GM21381 (cell line): Measurements from ENCODE around the gene PTPRU.
"Not testable (repeated sequence)": the region's sequence is repeated elsewhere in the genome, so short reads cannot be mapped to it uniquely, and the experiment has no call there.

ENCODE experiments used
- ATAC-seq: cut with Tn5 transposase; IDR thresholded peaks from one replicate; pipeline ENCODE4 v1.9.1; 2021; ENCODE audit warnings: mild to moderate bottlenecking, moderate library complexity; ENCODE audit not compliant: unreplicated experiment

PTPRU gene

DNA sequence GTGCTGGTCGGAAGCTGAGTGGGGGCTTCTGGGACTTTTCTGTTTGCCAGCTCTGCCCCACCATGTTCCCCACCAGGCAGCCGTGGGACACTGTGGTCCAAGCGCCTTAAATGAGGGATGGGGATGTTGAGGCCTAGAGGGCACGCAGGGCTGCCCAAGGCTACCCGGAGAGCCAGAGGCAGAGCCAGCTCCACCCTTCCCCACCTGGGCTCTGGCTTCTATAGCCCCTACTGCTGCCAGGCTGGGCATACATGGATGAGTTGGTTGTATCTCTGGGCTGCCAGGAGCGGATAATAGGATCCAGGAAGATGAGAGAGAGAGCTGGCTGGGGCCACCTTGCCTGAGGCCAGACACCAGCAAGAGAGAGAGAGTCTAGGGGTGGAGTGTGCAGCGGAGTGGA is 49.4 kb downstream of the PTPRU start:
- no peak for ATAC-seq

DNA sequence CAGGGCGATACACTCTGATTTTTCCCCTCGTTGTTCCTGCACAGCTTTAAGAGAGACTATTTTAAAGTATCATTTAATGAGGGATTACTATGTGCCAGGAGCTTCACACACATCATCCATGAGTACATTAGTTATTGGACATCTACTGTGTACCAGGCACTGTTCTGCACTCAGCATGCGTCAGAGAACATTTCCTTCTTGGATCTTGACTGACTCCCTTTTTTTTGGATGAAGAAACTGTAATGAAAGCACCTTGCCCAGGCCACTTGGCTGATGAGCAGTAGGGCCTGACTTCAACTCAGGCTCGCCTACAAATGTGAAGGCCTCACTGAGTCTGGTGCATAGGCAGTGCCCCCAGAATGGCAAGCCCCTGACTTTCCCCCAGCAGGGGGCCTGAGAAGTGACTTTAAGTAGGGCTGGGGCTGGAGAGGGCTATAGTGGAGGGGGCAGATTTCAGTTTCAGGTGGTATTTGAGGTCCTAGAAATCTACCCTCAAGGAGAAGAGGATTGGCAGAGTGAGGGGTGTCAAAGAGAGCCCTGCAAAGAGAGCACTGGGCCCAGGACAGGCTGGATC is 50.0 kb downstream of the PTPRU start:
- no peak for ATAC-seq

DNA sequence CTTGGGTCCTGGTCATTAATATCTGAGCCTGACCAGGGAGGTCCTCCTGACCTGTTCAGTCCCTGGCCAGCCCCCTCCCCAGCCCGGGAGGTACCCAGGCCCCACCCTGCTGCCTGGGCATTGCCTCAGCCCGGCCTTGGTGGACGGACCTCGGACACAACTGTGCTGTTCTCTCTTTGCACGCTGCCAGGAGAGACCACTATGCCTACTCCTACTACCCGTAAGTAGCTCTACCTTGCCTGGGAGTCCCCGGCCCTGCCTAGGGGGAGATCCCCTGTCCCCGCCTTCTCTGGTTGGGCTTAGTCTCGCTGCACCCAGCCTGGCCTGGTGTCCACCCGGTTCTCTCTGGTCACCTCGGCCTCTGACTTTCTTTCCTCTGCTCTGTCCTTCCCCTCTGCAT is 53.2 kb downstream of the PTPRU start:
- ATAC-seq: no peak

DNA sequence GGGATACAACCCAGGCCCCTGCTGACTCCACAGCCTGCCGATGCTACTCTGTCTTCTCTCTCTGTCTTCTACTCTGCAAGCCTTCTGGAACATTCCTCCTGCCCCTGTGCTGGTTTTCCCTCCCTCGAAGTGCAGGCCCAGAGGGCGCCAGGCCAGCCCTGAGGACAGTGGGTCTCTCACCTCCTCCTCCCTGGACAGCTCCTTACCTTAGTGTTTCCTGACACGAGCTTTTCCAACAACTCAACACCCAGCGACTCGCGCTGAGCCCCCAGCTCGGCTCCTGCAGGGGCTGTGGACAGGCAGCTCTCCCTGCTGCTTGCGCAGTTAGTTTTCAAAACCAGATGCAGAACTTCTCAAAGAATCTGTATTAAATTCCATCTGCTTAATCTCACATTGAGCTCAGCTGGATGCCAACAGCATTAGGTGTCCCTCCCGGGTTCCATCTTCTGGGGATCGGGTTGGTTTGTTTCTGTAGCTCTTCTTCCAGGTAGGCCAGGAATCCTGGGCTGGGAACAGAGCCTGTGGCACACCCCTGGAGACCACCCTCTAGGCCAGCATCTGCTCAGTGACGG is 54.2 kb downstream of the PTPRU start:
- no peak for ATAC-seq

DNA sequence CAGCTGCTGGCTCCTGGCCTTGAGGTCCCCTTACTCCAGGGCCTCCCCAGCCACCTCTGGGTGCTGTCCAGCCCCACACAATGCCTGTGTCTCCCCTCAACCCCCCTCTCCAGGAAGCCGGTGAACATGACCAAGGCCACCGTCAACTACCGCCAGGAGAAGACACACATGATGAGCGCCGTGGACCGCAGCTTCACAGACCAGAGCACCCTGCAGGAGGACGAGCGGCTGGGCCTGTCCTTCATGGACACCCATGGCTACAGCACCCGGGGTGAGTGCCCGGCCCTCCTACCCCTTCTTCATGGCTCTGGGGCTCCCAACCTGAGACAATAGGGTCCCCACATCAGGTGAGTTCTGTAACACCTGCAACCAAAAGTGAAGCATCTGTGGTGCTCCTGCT is 55.4 kb downstream of the PTPRU start:
- ATAC-seq: no peak

DNA sequence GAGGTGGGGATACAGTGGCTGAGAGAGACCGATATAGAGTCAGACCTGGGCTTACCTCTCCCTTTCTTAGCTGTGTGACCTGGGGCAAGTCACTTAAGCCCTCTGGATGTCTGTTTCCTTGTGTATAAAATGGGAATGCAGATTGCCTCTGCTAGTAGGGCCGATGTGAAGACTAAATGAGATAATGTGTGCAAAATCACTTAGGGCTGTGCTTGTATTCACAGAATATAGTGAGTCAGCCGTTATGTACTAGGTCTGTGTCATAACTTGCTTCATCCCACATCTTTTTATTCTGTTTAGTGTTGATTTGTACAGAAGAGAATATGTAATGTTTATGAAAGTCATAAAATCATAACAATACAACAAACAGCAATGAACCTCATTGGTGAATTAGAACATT is 56.0 kb downstream of the PTPRU start:
- ATAC-seq: no peak

DNA sequence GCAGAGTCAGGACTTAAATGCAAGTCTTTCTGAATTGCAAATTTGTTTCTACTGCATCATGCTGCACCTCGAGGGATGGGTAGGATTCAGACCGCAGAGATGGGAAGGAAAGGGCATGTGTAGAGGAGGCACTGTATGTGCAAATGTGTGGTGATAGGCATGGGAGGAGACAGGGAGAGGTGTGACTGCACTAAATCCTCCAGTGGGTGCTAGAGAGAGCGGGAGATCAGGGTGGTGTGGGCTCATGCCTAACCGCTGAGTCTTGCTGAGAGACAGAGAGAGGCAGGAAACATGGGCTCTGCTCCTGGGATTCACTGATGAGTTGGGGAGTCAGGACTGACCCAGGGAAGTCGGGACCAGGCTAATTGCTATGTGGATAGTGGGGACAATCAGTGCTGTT is 61.1 kb downstream of the PTPRU start:
- ATAC-seq: no peak

DNA sequence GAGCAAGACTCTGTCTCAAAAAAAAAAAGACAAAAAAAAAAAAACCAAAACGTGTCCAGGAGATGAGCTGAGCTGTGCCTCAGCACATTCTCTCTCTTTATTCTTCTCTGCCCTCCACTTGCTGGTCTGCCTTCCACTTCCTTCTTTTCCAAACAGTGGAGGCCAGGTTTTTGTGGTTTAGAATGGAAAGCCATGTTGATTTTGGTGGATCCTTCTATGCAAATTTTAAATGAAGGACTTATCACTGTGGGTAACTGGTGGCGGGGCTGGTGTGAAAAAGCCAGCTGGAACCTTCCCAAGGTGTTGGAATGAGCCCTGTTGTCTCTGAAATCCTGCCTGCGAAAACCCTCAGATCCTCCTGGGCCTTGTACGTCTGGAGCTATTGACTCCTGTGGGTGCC is 61.9 kb downstream of the PTPRU start:
- ATAC-seq: no peak

DNA sequence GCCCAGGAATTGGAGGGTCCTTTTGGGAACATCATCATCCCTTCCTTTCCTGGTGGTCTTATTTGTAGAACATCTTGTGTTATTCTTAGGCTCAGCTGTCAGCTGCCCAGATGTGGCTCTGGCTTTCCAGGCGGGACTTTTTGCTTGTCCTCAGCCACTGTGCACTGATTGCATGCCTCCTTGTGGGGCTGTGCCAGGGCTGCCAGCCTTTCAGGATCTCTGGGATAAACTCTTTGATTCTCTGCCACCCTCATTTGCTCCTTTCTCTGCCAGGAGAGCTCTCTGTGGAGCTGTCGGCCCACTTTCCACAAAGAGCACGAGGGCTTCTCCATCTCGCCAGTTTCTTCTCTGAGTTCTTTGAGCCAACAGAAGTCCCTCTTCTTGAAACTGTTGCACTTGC is 63.1 kb downstream of the PTPRU start:
- ATAC-seq: no peak

DNA sequence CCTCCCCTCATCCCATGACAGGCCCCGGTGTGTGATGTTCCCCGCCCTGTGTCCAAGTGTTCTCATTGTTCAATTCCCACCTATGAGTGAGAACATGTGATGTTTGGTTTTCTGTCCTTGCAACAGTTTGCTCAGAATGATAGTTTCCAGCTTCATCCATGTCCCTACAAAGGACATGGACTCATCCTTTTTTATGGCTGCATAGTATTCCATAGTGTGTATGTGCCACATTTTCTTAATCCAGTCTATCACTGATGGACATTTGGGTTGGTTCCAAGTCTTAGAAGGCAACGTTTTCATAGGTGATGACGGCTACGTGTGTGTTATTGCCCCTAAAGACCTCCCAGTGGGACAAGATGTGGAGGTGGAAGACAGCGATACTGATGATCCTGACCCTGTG is 65.4 kb downstream of the PTPRU start:
- ATAC-seq: not testable (repeated sequence)

DNA sequence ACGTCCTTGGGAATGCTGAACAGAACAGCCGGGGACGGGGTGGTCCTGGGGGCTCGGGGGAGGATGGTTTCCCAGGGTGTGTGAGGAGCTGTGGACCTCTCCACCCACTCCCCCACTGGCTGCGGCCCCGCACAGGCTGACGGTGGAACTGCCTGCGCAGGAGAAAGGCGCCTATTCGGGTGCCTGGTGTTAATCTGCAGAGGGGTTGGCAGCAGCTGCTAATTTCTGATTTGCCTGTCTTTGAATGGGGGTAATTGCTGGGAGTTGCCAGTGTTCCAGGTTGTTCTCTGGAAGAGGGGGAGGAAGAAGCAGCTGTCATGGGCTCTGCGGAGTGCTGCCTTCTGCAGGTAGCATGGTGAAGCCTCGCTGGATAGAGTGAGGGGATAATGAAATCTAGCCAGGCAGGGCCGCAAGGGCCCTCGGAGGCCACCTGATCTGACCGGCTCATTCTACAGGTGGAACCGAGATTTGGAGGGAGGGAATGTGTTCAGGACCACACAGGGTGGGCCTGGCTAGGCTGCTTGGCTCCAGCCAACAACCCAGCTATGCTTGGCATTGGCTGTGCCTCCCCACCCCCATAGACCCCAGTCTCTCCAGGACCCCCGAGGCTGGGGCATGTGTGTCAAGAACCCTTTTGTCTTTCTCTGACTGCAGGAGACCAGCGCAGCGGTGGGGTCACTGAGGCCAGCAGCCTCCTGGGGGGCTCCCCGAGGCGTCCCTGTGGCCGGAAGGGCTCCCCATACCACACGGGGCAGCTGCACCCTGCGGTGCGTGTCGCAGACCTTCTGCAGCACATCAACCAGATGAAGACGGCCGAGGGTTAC is 67.1 kb downstream of the PTPRU start:
- no peak for ATAC-seq

DNA sequence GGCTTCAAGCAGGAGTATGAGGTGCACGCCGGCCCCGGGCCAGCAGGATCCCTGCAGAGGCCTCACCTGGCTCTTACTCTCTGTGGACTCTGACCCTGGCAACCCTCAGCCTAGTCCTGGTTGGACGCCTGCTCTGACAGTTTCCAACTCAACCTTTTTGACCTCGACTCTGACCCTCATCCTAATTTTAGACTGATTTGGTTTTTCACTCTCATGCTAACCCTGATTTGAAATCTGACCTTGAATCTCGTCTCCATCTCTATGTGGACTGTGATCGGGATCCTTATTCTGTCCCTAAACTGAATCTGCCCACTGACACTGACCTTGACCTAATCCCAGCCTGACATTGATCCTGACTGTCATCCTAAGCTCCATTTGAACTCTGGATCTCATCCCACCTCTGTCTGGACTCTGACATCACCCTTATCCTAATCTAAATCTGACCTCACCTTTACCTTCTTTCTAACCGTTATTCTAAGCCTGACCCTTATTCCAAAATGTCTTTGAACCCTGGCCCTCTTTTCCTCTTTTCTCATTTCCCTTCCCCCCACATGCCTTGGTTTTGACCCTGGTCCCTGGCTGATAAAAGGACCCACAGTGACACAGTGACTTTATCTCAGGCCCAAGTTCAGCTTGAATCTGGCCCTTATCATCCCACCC is 67.8 kb downstream of the PTPRU start:
- no peak for ATAC-seq

DNA sequence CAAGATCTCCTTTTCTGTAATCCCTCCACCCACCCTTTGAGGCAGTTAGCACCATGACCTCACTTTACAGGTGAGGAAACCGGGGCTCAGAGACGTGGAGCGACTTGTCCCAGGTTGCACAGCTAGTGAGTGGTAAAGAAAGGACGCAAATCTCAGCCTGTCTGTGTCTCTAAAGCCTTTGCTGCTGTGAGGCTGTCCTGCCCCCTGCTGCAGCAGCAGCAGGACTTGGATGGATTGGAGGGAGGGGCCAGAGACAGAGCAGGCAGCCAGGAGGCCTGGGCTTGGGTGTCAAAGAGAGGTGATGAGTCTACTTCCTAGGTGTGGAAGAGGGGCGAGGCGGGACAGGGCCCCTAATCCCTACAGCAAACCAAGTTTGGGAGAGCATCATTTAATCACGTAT is 69.6 kb downstream of the PTPRU start:
- no peak for ATAC-seq

DNA sequence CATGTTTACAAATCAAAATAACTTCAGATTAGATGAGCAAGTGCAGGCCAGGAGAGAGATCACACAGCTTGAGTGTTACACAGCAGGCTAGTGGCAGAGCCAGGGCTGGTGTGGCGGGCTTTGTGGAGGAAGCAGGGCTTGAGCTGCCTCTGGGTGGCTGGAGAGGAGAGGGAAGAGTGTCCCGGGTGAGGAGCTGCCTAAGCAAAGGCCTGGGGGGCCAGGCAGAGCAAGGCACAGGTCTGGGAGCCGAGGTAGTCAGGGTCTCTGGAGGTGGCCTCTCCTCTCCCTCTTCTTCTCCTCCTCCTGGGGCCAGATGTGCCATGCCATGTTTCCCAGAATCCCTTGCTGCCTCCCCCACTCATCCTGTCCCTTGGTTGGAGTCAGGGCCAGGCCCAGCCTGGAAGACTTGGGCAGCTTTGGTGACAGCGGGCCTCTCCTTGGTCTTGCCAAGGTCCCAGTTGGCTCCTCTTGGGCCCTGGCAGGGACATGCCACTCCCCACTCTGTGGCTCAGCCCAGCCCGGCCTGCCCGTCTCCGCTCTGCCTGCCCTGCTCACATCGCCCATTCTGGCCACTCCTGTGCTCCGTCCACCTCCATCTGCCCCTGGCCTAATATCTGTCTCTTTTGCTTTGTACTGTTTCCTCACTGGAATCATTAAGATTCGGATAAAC is 70.3 kb downstream of the PTPRU start:
- ATAC-seq: no peak

DNA sequence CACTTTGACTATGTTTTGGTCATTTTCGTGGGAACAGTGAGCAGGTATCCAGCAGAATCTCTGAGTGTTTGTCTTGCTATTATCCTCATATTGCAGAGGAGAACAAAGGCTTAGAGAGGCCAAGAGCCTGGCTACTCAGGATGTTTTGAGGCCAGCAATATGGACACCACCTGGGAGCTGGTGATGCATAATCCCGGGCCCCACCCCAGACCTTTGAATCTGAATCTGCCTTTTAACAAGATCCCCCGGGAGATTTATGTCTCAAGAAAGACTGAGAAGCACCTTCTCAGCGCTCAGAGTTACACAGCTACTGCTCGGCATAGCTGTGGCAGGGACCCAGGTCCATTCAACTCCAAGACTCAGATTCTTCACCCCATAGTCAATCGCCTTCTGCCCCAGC is 72.8 kb downstream of the PTPRU start:
- ATAC-seq: no peak

DNA sequence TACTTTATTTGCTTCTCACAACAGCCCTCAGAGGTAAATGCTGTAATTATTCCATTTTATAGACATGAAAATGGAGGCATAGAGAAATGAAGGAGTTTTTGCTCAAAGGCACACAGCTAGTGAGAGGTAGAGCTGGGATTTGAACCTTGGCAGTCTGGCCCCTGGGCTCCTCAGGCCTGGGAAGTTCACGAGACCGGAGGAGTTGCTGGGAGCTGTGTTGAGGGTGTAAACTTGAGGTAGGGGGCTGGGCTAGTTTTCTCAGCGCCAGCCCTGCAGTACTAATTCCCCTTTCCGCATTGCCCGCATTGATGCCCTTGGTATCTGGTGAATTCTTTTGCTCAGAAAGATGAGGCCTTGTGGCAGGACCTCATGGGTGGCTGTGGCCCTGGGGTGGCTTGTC is 73.3 kb downstream of the PTPRU start:
- ATAC-seq: no peak

DNA sequence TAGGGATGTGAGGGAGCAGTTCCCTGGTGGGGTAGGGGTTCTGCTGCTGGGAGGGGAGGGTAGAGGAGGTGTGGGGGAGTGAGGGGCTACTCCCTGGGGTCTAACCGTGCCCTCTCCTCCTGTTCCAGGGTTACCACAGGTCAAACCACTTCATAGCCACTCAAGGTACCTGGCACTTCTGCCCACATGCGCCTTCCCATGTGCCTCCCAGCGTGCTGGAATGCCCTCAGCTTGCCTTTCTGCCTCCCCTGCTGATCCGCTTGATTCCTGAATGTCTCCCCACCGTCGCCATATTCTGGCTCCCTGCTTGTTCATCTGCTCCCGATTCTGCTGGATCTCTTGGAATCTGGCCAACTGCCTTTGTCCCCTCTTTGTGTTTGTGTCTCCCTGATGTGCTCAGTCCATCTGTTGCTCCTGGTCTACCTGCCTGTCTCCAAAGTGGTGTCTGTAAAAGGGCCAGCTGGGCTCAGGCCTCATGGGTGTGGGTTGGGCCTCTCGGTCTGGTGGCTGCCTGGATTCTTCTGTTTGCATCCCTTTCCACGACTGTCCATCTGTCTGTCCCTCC is 74.4 kb downstream of the PTPRU start:
- no peak for ATAC-seq

DNA sequence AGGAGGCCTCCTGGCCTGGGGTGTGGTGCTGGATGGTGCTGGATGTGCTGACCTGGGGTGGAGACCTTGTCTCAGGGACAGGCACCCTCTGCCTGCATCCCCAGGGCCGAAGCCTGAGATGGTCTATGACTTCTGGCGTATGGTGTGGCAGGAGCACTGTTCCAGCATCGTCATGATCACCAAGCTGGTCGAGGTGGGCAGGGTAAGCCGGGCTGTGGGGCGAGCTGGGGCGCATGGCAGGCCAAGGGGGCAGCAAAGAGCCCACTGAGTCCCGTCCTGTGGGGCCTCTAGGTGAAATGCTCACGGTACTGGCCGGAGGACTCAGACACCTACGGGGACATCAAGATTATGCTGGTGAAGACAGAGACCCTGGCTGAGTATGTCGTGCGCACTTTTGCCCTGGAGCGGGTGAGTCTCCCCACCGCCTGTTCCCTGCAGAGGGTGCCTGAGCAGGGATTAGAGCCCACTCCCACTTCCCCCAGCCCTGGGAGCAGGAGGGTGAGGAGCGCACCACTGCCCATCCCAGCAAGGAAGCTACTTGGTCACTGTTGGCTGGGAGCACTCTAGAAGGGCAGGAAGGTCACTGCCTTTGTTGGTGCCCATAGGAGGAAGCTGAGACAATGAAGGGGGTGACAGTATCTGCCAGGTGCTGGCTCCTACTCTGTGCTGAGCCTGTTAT is 75.2 kb downstream of the PTPRU start:
- no peak for ATAC-seq

DNA sequence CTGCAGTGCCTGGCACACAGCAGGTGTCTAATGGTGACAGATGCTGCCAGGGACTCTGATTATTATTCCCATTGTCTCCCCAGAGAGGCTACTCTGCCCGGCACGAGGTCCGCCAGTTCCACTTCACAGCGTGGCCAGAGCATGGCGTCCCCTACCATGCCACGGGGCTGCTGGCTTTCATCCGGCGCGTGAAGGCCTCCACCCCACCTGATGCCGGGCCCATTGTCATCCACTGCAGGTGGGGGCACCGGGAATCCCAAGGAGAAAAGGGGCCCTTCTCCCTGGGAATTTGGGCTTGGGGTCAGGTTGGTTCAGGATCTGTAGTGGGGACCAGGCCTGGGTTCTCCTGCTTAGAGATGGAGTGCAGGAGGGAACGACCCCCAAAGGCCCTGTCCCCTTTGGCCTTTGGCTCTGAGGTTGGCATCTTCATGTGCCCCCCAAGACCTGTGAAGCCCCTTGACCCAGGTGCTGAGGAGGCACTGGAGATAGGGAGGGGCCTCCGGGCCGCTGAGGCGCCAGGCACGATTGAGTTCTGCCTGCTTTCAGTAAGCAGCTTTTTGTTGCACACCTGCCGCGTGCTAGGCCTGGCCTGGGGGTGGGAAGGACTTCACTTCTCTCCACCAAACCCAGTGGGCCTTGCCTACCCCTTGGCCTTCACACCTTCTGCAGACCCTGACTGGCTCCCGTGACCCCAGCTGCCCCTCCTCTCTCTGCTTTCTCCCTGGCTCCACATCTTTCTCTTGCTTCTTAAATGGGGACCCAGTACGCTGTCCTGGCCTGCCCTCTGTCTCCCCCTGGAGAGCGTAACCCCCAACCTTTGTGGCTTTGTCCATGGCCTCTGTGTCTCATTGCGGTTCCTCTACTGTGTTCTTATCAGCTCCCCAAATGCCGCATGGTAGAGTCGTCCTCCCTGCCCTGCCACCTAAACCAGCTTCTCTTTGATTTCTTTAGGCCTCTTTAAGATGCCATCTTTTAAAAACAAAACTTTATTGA is 76.4 kb downstream of the PTPRU start:
- no peak for ATAC-seq
